Measurements from ENCODE around the gene H6PD. TPM values are rescaled to one million over a fixed set of nuclear protein-coding genes. Genes with fewer than 3 reads are reported as not detected.

H6PD gene
- total RNA-seq, 1 donor from 2014 or later = 28.9 TPM

GRCh38 chr1:9238134-9238533 is 3.6 kb downstream of the H6PD start:
- intact Hi-C loops (cut with DNase I) = loop anchor here (5.0 kb wide), 1 partner anchor 111 kb away; the partner anchor contains the start of gene GPR157
- DNase-seq (ENCODE audit: low spot score) = no peak

- intact Hi-C loops (cut with DNase I) = loop anchor here (5.0 kb wide), 1 partner anchor 111 kb away; the partner anchor contains the start of gene GPR157
- DNase-seq (ENCODE audit: low spot score) = no peak
Measured at GRCh38 chr1:9238550-9238949, 4.0 kb downstream of the H6PD start.

- intact Hi-C loops (cut with DNase I) = loop anchor here (5.0 kb wide), 1 partner anchor 113 kb away; the partner anchor contains the start of gene GPR157
- peak; percentile 91 for DNase-seq (ENCODE audit: low spot score)
Measured at GRCh38 chr1:9239622-9240401, 5.2 kb downstream of the H6PD start.

- DNase-seq (ENCODE audit: low spot score) = no peak
- intact Hi-C loops (cut with DNase I) = no loop called here
Measured at GRCh38 chr1:9240914-9241820, 6.6 kb downstream of the H6PD start.

- intact Hi-C loops (cut with DNase I) = no loop called here
- DNase-seq (ENCODE audit: low spot score) = no peak
Measured at GRCh38 chr1:9241891-9242290, 7.3 kb downstream of the H6PD start.

GRCh38 chr1:9242338-9242969 is 7.9 kb downstream of the H6PD start:
- intact Hi-C loops (cut with DNase I) = no loop called here
- peak; percentile 87 for DNase-seq (ENCODE audit: low spot score)

GRCh38 chr1:9243066-9243739 is 8.6 kb downstream of the H6PD start:
- intact Hi-C loops (cut with DNase I) = no loop called here
- no peak for DNase-seq (ENCODE audit: low spot score)

GRCh38 chr1:9244501-9245229 is 10.1 kb downstream of the H6PD start:
- intact Hi-C loops (cut with DNase I) = no loop called here
- DNase-seq (ENCODE audit: low spot score) = no peak

- DNase-seq (ENCODE audit: low spot score) = no peak
- intact Hi-C loops (cut with DNase I) = no loop called here
Measured at GRCh38 chr1:9245230-9245619, 10.7 kb downstream of the H6PD start.

- no peak for DNase-seq (ENCODE audit: low spot score)
- intact Hi-C loops (cut with DNase I) = no loop called here
Measured at GRCh38 chr1:9245661-9246060, 11.1 kb downstream of the H6PD start.

- intact Hi-C loops (cut with DNase I) = no loop called here
- DNase-seq (ENCODE audit: low spot score) = no peak
Measured at GRCh38 chr1:9246215-9246614, 11.6 kb downstream of the H6PD start.

- DNase-seq (ENCODE audit: low spot score) = no peak
- intact Hi-C loops (cut with DNase I) = no loop called here
Measured at GRCh38 chr1:9246841-9247785, 12.5 kb downstream of the H6PD start.

- no peak for DNase-seq (ENCODE audit: low spot score)
- intact Hi-C loops (cut with DNase I) = no loop called here
Measured at GRCh38 chr1:9247894-9248293, 13.3 kb downstream of the H6PD start.

GRCh38 chr1:9248341-9249262 is 14.0 kb downstream of the H6PD start:
- intact Hi-C loops (cut with DNase I) = no loop called here
- no peak for DNase-seq (ENCODE audit: low spot score)

GRCh38 chr1:9249263-9249533 is 14.6 kb downstream of the H6PD start:
- intact Hi-C loops (cut with DNase I) = no loop called here
- no peak for DNase-seq (ENCODE audit: low spot score)

GRCh38 chr1:9249534-9250410 is 15.2 kb downstream of the H6PD start:
- intact Hi-C loops (cut with DNase I) = loop anchor here (5.0 kb wide), 1 partner anchor 67 kb away; no protein-coding TSS in a partner anchor
- DNase-seq (ENCODE audit: low spot score) = no peak

Data from cardiac septum (tissue), 1 donor.